Measurements from ENCODE around the gene SH3BP2.

Gene SH3BP2

DNA sequence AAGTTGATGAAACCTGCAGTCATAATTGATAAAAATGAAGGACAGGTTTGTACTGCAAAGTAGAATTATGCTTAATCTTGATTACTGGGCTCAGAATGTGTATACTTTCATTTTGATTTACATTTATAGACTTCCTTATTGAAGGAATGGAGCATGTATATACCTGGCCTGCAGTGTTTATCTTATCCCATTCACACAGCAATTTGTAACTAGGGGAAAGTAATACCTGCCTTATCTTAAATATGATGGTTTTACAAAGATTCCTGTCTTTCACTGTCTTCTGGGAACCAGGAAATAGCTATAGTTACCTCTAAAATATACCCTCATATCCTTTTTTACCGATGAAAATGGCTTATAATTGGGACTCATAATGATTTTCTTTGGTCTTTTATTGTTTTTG is 80.4 kb downstream of the SH3BP2 start:
- H3K4me2 ChIP-seq (ENCODE audit: low read depth, low read length, poor library complexity, severe bottlenecking): no peak overlapping the region
- no peaks in the 10 kb centered on the region for H3F3A ChIP-seq (ENCODE audit: low read depth)
- no peak overlapping the region for H2AFZ ChIP-seq (ENCODE audit: low read length)
- H3K9me3 ChIP-seq (ENCODE audit: insufficient read depth, low read depth, low read length): no peaks in the 10 kb centered on the region
- no peak overlapping the region for H3K4me3 ChIP-seq (ENCODE audit: low read length, poor library complexity, severe bottlenecking)
- H3K36me3 ChIP-seq (ENCODE audit: insufficient read depth, low read length): peaks cover 21% of the 10 kb centered on the region; the same call in 1 of the 2 replicates
- H4K20me1 ChIP-seq (ENCODE audit: insufficient read depth, low read length, poor library complexity, severe bottlenecking): peaks cover 33% of the 10 kb centered on the region
- H3K4me1 ChIP-seq (ENCODE audit: insufficient read depth, low read length, poor library complexity, severe bottlenecking): peaks cover 19% of the 10 kb centered on the region
- H3K79me2 ChIP-seq (ENCODE audit: insufficient read depth, low read length): peaks cover 78% of the 10 kb centered on the region
- TF ChIP-seq, protein P1, sequence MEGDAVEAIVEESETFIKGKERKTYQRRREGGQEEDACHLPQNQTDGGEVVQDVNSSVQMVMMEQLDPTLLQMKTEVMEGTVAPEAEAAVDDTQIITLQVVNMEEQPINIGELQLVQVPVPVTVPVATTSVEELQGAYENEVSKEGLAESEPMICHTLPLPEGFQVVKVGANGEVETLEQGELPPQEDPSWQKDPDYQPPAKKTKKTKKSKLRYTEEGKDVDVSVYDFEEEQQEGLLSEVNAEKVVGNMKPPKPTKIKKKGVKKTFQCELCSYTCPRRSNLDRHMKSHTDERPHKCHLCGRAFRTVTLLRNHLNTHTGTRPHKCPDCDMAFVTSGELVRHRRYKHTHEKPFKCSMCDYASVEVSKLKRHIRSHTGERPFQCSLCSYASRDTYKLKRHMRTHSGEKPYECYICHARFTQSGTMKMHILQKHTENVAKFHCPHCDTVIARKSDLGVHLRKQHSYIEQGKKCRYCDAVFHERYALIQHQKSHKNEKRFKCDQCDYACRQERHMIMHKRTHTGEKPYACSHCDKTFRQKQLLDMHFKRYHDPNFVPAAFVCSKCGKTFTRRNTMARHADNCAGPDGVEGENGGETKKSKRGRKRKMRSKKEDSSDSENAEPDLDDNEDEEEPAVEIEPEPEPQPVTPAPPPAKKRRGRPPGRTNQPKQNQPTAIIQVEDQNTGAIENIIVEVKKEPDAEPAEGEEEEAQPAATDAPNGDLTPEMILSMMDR (conservative IDR thresholded peaks at IDR 0.05; ENCODE audit: low read length): no peak
- no peak for TF ChIP-seq EZH2phosphoT487 (IDR thresholded peaks at IDR 0.05; ENCODE audit: borderline replicate concordance)
- no peak overlapping the region for H3K9ac ChIP-seq (ENCODE audit: low read depth, low read length, poor library complexity, severe bottlenecking)
- H3K27me3 ChIP-seq (ENCODE audit: insufficient read depth, low read length, poor library complexity, severe bottlenecking): no peaks in the 10 kb centered on the region
- no peaks in the 10 kb centered on the region for H3K9me2 ChIP-seq (replicated peaks; ENCODE audit: low read depth, low read length)

DNA sequence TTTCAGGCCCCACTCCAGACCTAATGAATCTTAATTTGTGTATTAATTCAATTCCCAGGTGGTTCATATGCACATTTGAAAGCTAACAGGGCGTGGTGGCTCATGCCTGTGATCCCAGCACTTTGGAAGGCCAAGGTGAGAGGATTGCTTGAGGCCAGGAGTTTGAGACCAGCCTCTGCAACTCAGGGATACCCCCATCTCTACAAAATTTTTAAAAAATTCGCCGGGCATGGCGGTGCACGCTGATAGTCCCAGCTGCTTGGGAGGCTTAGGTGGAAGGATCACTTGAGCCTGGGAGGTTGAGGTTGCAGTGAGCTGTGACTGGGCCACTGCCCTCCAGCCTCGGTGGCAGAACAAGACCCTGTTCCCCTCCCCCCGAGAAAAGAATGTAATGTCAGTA is 82.0 kb downstream of the SH3BP2 start:
- TF ChIP-seq, protein P1 (conservative IDR thresholded peaks at IDR 0.05; ENCODE audit: low read length): no peak
- no peak for TF ChIP-seq EZH2phosphoT487 (IDR thresholded peaks at IDR 0.05; ENCODE audit: borderline replicate concordance)
- Histone ChIP-seq H2AFZ (ENCODE audit: low read length) (no peak overlapping the region), H3K27me3 (ENCODE audit: insufficient read depth, low read length, poor library complexity, severe bottlenecking) (no peaks in the 10 kb centered on the region), H3K4me1 (ENCODE audit: insufficient read depth, low read length, poor library complexity, severe bottlenecking) (peaks cover 17% of the 10 kb centered on the region), H4K20me1 (ENCODE audit: insufficient read depth, low read length, poor library complexity, severe bottlenecking) (peaks cover 19% of the 10 kb centered on the region), H3K9me2 (replicated peaks; ENCODE audit: low read depth, low read length) (no peaks in the 10 kb centered on the region), H3K4me2 (ENCODE audit: low read depth, low read length, poor library complexity, severe bottlenecking) (no peak overlapping the region), H3K9me3 (ENCODE audit: insufficient read depth, low read depth, low read length) (no peaks in the 10 kb centered on the region), H3K36me3 (ENCODE audit: insufficient read depth, low read length) (peaks cover 22% of the 10 kb centered on the region; the same call in 1 of the 2 replicates), H3F3A (ENCODE audit: low read depth) (no peaks in the 10 kb centered on the region), H3K79me2 (ENCODE audit: insufficient read depth, low read length) (peaks cover 62% of the 10 kb centered on the region), H3K9ac (ENCODE audit: low read depth, low read length, poor library complexity, severe bottlenecking) (no peak overlapping the region), H3K4me3 (ENCODE audit: low read length, poor library complexity, severe bottlenecking) (no peak overlapping the region)

DNA sequence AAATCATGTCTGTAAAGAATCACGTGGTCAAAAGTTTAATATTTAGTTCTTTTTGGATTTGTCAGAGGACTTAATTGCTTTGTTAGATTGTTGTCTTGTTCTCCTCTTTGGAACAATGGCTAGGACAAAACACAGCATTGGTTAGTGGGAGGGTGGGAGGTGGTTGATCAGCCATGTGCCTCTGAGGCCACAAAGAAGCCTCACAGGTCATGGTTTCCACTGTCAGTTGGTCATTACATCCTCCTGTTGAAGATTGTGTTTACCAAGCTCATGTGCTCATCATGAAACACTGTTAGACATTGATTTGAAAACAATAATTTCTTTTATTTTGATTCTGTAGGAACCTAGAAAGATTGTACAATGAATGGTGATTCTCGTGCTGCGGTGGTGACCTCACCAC is 82.7 kb downstream of the SH3BP2 start:
- no peak overlapping the region for H3K4me2 ChIP-seq (ENCODE audit: low read depth, low read length, poor library complexity, severe bottlenecking)
- no peak overlapping the region for H3K9ac ChIP-seq (ENCODE audit: low read depth, low read length, poor library complexity, severe bottlenecking)
- no peaks in the 10 kb centered on the region for H3K27me3 ChIP-seq (ENCODE audit: insufficient read depth, low read length, poor library complexity, severe bottlenecking)
- H3K36me3 ChIP-seq (ENCODE audit: insufficient read depth, low read length): peaks cover 26% of the 10 kb centered on the region
- TF ChIP-seq, protein P1 (conservative IDR thresholded peaks at IDR 0.05; ENCODE audit: low read length): no peak
- no peak for TF ChIP-seq EZH2phosphoT487 (IDR thresholded peaks at IDR 0.05; ENCODE audit: borderline replicate concordance)
- no peaks in the 10 kb centered on the region for H3F3A ChIP-seq (ENCODE audit: low read depth)
- H3K9me3 ChIP-seq (ENCODE audit: insufficient read depth, low read depth, low read length): no peaks in the 10 kb centered on the region
- H2AFZ ChIP-seq (ENCODE audit: low read length): no peak overlapping the region
- peaks cover 55% of the 10 kb centered on the region for H3K79me2 ChIP-seq (ENCODE audit: insufficient read depth, low read length)
- H4K20me1 ChIP-seq (ENCODE audit: insufficient read depth, low read length, poor library complexity, severe bottlenecking): peaks cover 14% of the 10 kb centered on the region
- H3K4me1 ChIP-seq (ENCODE audit: insufficient read depth, low read length, poor library complexity, severe bottlenecking): peaks cover 17% of the 10 kb centered on the region
- H3K9me2 ChIP-seq (replicated peaks; ENCODE audit: low read depth, low read length): no peaks in the 10 kb centered on the region
- H3K4me3 ChIP-seq (ENCODE audit: low read length, poor library complexity, severe bottlenecking): no peak overlapping the region
